A673 (cell line): Measurements from ENCODE around the gene AMIGO3. TPM values are rescaled to one million over a fixed set of nuclear protein-coding genes. Genes with fewer than 3 reads are reported as not detected.

ENCODE experiments used
- BruUV-seq: library from RNA; stranded (reverse); fragments of 400-500 nt; replicated peaks from 2 replicates; lab custom pipeline; 2021; lab: Mats Ljungman, UMichigan
- CTCF ChIA-PET: fragments of 300-600 bp; sonication (Branson Sonifier 250); formaldehyde crosslinking; loops from one replicate; lab custom pipeline; 2022; ENCODE audit warnings: antibody characterized with exemption; lab: Charles Lee
- POLR2A ChIA-PET: fragments of 300-600 bp; sonication (Branson Sonifier 250); formaldehyde crosslinking; loops from one replicate; lab custom pipeline; 2022; ENCODE audit warnings: antibody characterized with exemption; ENCODE audit not compliant: low non-redundant PET; lab: Charles Lee
- DNase-seq: peaks from one replicate; pipeline ENCODE4 v3.0.0-alpha.2; 2015; ENCODE audit warnings: low spot score
- H3K27ac ChIP-seq: fragments of 200-600 bp; sonication (generic); 2 replicates; pipeline ENCODE4 v1.5.1; 2016; ENCODE audit warnings: mixed run types, low read depth, mild to moderate bottlenecking, mixed read lengths, antibody characterized with exemption, low read length; ENCODE audit not compliant: poor library complexity, severe bottlenecking
- H3K27me3 ChIP-seq: fragments of 200-600 bp; sonication (generic); replicated peaks from 2 replicates; pipeline ENCODE4 v1.6.1; 2017; ENCODE audit warnings: mixed run types, low read depth, mild to moderate bottlenecking, mixed read lengths, antibody characterized with exemption, low read length; ENCODE audit not compliant: insufficient read depth, poor library complexity
- H3K36me3 ChIP-seq: fragments of 200-600 bp; sonication (generic); 2 replicates; pipeline ENCODE4 v1.6.1; 2016; ENCODE audit warnings: mixed run types, mild to moderate bottlenecking, mixed read lengths, antibody characterized with exemption, low read length; ENCODE audit not compliant: insufficient read depth, poor library complexity, severe bottlenecking
- H3K4me1 ChIP-seq: fragments of 200-600 bp; sonication (generic); 2 replicates; pipeline ENCODE4 v1.6.1; 2017; ENCODE audit warnings: mixed run types, mild to moderate bottlenecking, mixed read lengths, antibody characterized with exemption, low read length; ENCODE audit not compliant: insufficient read depth, poor library complexity, severe bottlenecking
- H3K4me3 ChIP-seq: fragments of 200-600 bp; sonication (generic); 2 replicates; pipeline ENCODE4 v1.5.1; 2016; ENCODE audit warnings: low read depth, mixed run types, mild to moderate bottlenecking, mixed read lengths, low read length; ENCODE audit not compliant: poor library complexity, severe bottlenecking
- H3K9me3 ChIP-seq: fragments of 200-600 bp; sonication (generic); 2 replicates; pipeline ENCODE4 v1.6.1; 2016; ENCODE audit warnings: mixed run types, low read depth, mild to moderate bottlenecking, mixed read lengths, antibody characterized with exemption, low read length; ENCODE audit not compliant: poor library complexity, severe bottlenecking
- CTCF ChIP-seq: fragments of 300-800, 200-600 bp; sonication (generic); conservative IDR thresholded peaks from 2 replicates; pipeline ENCODE4 v1.5.1; 2017; ENCODE audit warnings: low read depth, mild to moderate bottlenecking, antibody characterized with exemption, low read length, moderate library complexity, mixed read lengths
- EZH2 ChIP-seq: fragments of 200-600 bp; sonication (generic); IDR thresholded peaks from 2 replicates; pipeline ENCODE4 v1.6.1; 2017; ENCODE audit warnings: borderline replicate concordance, low read depth, mild to moderate bottlenecking, mixed read lengths, antibody characterized with exemption, low read length; ENCODE audit not compliant: poor library complexity, severe bottlenecking
- intact Hi-C: fragments of 100-400 bp; cut with micrococcal nuclease; formaldehyde crosslinking; loops from one replicate; pipeline ENCODE4 v1.10.0; 2022; ENCODE audit not compliant: unreplicated experiment
- total RNA-seq: library from RNA; stranded (reverse); gene quantifications from 2 replicates; pipeline ENCODE4 v1.2.3, GENCODE V29; 2021

Gene AMIGO3
- total RNA-seq, 1 experiment from 2014 or later = not detected

GRCh38 chr3:49674497-49674983 lies 44.9 kb downstream of the AMIGO3 start:
- H3K36me3 ChIP-seq = peaks cover 2% of the 10 kb centered on the region
- no peak for DNase-seq
- H3K9me3 ChIP-seq = no peaks in the 10 kb centered on the region
- BruUV-seq = no TSS peak
- no peaks in the 10 kb centered on the region for H3K27me3 ChIP-seq
- TF ChIP-seq CTCF (no peak), EZH2 (no peak)
- intact Hi-C loops = no loop called here
- ChIA-PET CTCF (no interaction called here), POLR2A (no interaction called here)
- no peaks in the 10 kb centered on the region for H3K4me1 ChIP-seq
- peak overlapping the region; percentile 69 for H3K4me3 ChIP-seq
- H3K27ac ChIP-seq = peak overlapping the region; percentile 90

DNA sequence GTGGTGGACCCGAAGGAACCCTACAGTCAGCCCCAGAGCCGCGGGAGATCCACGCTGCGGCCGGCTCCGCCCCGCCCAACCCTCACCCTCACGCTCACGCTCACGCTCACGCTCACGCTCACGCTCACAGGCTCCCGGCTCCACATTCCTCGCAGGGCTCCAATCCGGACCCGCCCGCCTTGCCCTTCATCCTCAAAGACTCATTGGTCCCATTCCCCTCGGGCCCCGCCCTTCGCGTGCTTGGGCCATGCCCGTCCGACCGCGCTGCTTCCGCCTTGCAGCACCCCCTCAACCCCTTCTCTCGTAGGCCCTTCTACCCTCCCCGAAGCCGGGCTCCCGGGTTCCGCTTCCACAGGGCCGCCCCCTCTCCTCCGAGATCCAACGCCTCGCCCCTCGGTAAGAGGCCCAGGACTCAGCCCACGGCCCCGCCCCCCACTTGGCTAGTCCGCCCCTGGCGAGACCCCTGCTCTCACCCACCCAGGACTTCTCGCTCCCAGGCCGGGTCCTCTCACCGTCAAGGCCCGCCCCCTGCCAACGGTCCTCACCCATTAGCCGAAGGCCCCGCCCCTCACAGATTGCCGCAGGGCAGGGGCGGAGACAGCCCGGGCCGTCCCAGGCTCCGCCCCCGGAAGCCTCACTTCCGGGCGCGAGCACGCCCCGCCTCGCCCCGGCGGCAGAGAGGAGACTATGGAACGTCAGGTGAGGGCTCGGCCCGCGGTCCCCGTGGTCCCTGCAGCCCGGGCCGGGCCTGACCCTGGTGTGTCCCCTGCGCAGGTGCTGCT lies 45.6 kb downstream of the AMIGO3 start, which contains the start of gene APEH:
APEH (plus strand) TSS at position 637 of the 782 bp plus-strand sequence; CDS start at position 688, 51 bp downstream.
- CTCF ChIA-PET = interaction anchor here (0.9 kb wide), 1 partner anchor 134 kb away, joined by 4 read pairs; no protein-coding TSS in a partner anchor
- DNase-seq = peak; percentile 92
- intact Hi-C loops = no loop called here
- H3K36me3 ChIP-seq = peaks cover 2% of the 10 kb centered on the region
- TF ChIP-seq EZH2 = no peak
- TF ChIP-seq CTCF = no peak
- POLR2A ChIA-PET = no interaction called here
- H3K27ac ChIP-seq = peak within 1 kb of the TSS; percentile 90
- no peaks in the 10 kb centered on the region for H3K4me1 ChIP-seq
- BruUV-seq = no TSS peak
- no peaks in the 10 kb centered on the region for H3K27me3 ChIP-seq
- H3K4me3 ChIP-seq = peak within 1 kb of the TSS; percentile 69
- no peaks in the 10 kb centered on the region for H3K9me3 ChIP-seq

DNA sequence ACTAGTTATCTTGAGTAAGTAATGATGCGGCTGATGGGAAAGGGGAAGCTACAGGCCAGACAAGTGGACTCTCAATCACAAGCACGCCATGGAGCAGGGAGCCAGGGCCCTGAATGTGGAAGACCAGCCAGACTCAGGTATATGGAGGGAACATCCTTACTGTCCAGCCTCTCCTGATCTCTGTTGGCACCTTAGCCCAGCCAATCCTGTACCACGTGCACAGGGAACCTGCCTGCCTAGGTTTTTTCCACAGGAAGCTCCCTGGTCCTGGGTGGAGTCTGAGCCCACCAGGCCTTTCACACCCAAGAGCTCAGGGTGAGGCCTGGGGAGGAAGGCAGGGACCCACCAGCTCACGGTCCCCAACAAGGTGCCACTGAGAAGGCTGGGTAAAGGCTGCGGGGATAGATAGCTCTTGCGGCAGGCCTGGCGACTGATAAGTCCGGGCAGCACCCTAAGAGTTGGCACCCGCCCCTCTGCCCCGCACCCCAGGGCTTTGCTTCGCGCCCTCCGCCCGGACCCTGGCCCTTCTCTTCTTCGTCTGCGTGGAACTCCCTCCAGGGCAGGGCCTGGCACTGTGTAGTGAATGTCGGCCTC lies 46.3 kb downstream of the AMIGO3 start:
- Histone ChIP-seq H3K9me3 (no peaks in the 10 kb centered on the region), H3K36me3 (peaks cover 2% of the 10 kb centered on the region), H3K4me3 (peak overlapping the region; percentile 69), H3K27me3 (no peaks in the 10 kb centered on the region), H3K27ac (peak overlapping the region; percentile 90), H3K4me1 (no peaks in the 10 kb centered on the region)
- POLR2A ChIA-PET = no interaction called here
- no TSS peak for BruUV-seq
- TF ChIP-seq EZH2 (no peak), CTCF (no peak)
- no peak for DNase-seq
- CTCF ChIA-PET = interaction anchor here (0.6 to 0.9 kb wide), 2 partner anchors 62 to 133 kb away, joined by 4 read pairs; no protein-coding TSS in a partner anchor
- intact Hi-C loops = no loop called here
